HG03354 (cell line): ENCODE results near the gene APEX2.
A peak's percentile ranks its signal among the peaks of the same experiment; 100 is the strongest.
"Not testable (repeated sequence)": the region's sequence is repeated elsewhere in the genome, so short reads cannot be mapped to it uniquely, and the experiment has no call there.

Experiments
- ATAC-seq: cut with Tn5 transposase; IDR thresholded peaks from one replicate; pipeline ENCODE4 v1.9.1; 2021; ENCODE audit warnings: mild to moderate bottlenecking; ENCODE audit not compliant: unreplicated experiment, poor library complexity, severe bottlenecking

Gene APEX2

GRCh38 chrX:54999717-55000598 lies at the start of gene APEX2:
TSS of gene APEX2 (plus strand) at chrX:55000363. CDS start at chrX:55000423, 60 bp downstream.
- peak; percentile 95 for ATAC-seq

- no peak for ATAC-seq
These were observed 49.3 kb upstream of the APEX2 start for GRCh38 chrX:54950730-54951375.

GRCh38 chrX:54961750-54962149 lies 38.4 kb upstream of the APEX2 start:
- no peak for ATAC-seq

- no peak for ATAC-seq
These were observed 35.2 kb upstream of the APEX2 start for GRCh38 chrX:54964766-54965497.

- no peak for ATAC-seq
These were observed 22.8 kb upstream of the APEX2 start for GRCh38 chrX:54977387-54977786.

GRCh38 chrX:54978448-54978847 lies 21.7 kb upstream of the APEX2 start:
- no peak for ATAC-seq

GRCh38 chrX:54979432-54979831 lies 20.7 kb upstream of the APEX2 start:
- no peak for ATAC-seq

- ATAC-seq, result no peak
These were observed 19.8 kb upstream of the APEX2 start for GRCh38 chrX:54980334-54980733.

GRCh38 chrX:54983306-54983705 lies 16.9 kb upstream of the APEX2 start:
- not testable (repeated sequence) for ATAC-seq

GRCh38 chrX:54991706-54992105 lies 8.5 kb upstream of the APEX2 start:
- no peak for ATAC-seq

GRCh38 chrX:54992911-54993622 lies 7.1 kb upstream of the APEX2 start:
- no peak for ATAC-seq

GRCh38 chrX:54994099-54994498 lies 6.1 kb upstream of the APEX2 start, which contains the start of gene PFKFB1:
TSS of gene PFKFB1 (minus strand) at chrX:54994188. CDS start at chrX:54994007, 181 bp downstream.
- no peak for ATAC-seq

GRCh38 chrX:54994668-54995351 lies 5.4 kb upstream of the APEX2 start:
- ATAC-seq, result no peak

GRCh38 chrX:54995621-54996020 lies 4.5 kb upstream of the APEX2 start:
- no peak for ATAC-seq

- no peak for ATAC-seq
These were observed 4.1 kb downstream of the APEX2 start for GRCh38 chrX:55004231-55004630.

GRCh38 chrX:55005256-55005655 lies 5.1 kb downstream of the APEX2 start:
- no peak for ATAC-seq

- no peak for ATAC-seq
These were observed 6.9 kb downstream of the APEX2 start for GRCh38 chrX:55006827-55007621.

GRCh38 chrX:55007656-55008055 lies 7.5 kb downstream of the APEX2 start:
- no peak for ATAC-seq
